Chondrocyte (in vitro differentiated cells): ENCODE data around the gene CDX1. TPM values are rescaled to one million over a fixed set of nuclear protein-coding genes. Genes with fewer than 3 reads are reported as not detected.

Source experiments
- DNase-seq: peaks from one replicate; pipeline ENCODE4 v3.0.0; 2021; ENCODE audit warnings: mixed read lengths, low spot score
- H3K27ac Mint-ChIP-seq: one replicate; pipeline ENCODE4 v1.8.0; 2021; ENCODE audit warnings: mild to moderate bottlenecking, moderate library complexity, mixed read lengths; ENCODE audit not compliant: unreplicated experiment
- H3K27me3 Mint-ChIP-seq: 2 replicates; pipeline ENCODE4 v1.8.0; 2021; ENCODE audit warnings: low read depth, mixed read lengths
- H3K36me3 Mint-ChIP-seq: 2 replicates; pipeline ENCODE4 v1.8.0; 2021; ENCODE audit warnings: low read depth, mixed read lengths
- H3K4me1 Mint-ChIP-seq: 2 replicates; pipeline ENCODE4 v1.8.0; 2021; ENCODE audit warnings: low read depth, mild to moderate bottlenecking, mixed read lengths
- H3K4me3 Mint-ChIP-seq: one replicate; pipeline ENCODE4 v1.8.0; 2021; ENCODE audit warnings: mild to moderate bottlenecking, moderate library complexity, mixed read lengths; ENCODE audit not compliant: unreplicated experiment
- H3K9me3 Mint-ChIP-seq: 2 replicates; pipeline ENCODE4 v1.8.0; 2021; ENCODE audit warnings: low read depth, mixed read lengths
- CTCF ChIP-seq: fragments of 200-600 bp; sonication (generic); IDR thresholded peaks from 2 replicates; pipeline ENCODE4 v1.5.0; 2021; ENCODE audit warnings: antibody characterized with exemption, mild to moderate bottlenecking, moderate library complexity
- total RNA-seq: library from RNA; stranded (reverse); gene quantifications from 3 replicates; pipeline ENCODE4 v1.2.1, GENCODE V29; 2021

Gene CDX1
- total RNA-seq, 1 donor from 2014 or later = 0.57 TPM

GRCh38 chr5:150120617-150121447, 45.7 kb upstream of the CDX1 start:
- no peak overlapping the region for H3K4me3 Mint-ChIP-seq
- H3K4me1 Mint-ChIP-seq = peaks cover 14% of the 10 kb centered on the region
- TF ChIP-seq CTCF = no peak
- H3K27ac Mint-ChIP-seq = peak overlapping the region; percentile 27
- peaks cover 56% of the 10 kb centered on the region for H3K36me3 Mint-ChIP-seq
- no peaks in the 10 kb centered on the region for H3K27me3 Mint-ChIP-seq
- DNase-seq = no peak
- no peaks in the 10 kb centered on the region for H3K9me3 Mint-ChIP-seq

- Mint-ChIP-seq H3K27ac (peak overlapping the region; percentile 37), H3K4me3 (no peak overlapping the region), H3K4me1 (peaks cover 14% of the 10 kb centered on the region), H3K9me3 (no peaks in the 10 kb centered on the region), H3K27me3 (no peaks in the 10 kb centered on the region), H3K36me3 (peaks cover 59% of the 10 kb centered on the region)
- peak; percentile 48 for DNase-seq
- TF ChIP-seq CTCF = no peak
Measured at GRCh38 chr5:150121448-150122157, 45.0 kb upstream of the CDX1 start.

GRCh38 chr5:150122158-150122510, 44.4 kb upstream of the CDX1 start:
- H3K4me1 Mint-ChIP-seq = peaks cover 10% of the 10 kb centered on the region
- peak overlapping the region; percentile 37 for H3K27ac Mint-ChIP-seq

GRCh38 chr5:150122536-150123481, 43.8 kb upstream of the CDX1 start:
- H3K4me3 Mint-ChIP-seq = no peak overlapping the region
- no peaks in the 10 kb centered on the region for H3K27me3 Mint-ChIP-seq
- H3K27ac Mint-ChIP-seq = no peak overlapping the region
- H3K4me1 Mint-ChIP-seq = peaks cover 4% of the 10 kb centered on the region
- TF ChIP-seq CTCF = no peak
- peaks cover 58% of the 10 kb centered on the region for H3K36me3 Mint-ChIP-seq
- no peaks in the 10 kb centered on the region for H3K9me3 Mint-ChIP-seq
- DNase-seq = peak; percentile 84

More at GRCh38 chr5:150122158-150122510, 44.4 kb upstream of the CDX1 start:
- Mint-ChIP-seq H3K9me3 (no peaks in the 10 kb centered on the region), H3K36me3 (peaks cover 59% of the 10 kb centered on the region), H3K4me3 (no peak overlapping the region), H3K27me3 (no peaks in the 10 kb centered on the region)
- TF ChIP-seq CTCF = peak; percentile 53
- peak; percentile 68 for DNase-seq

GRCh38 chr5:150123542-150123941, 43.0 kb upstream of the CDX1 start:
- TF ChIP-seq CTCF = no peak
- H3K36me3 Mint-ChIP-seq = peaks cover 64% of the 10 kb centered on the region
- H3K9me3 Mint-ChIP-seq = no peaks in the 10 kb centered on the region
- H3K27ac Mint-ChIP-seq = no peak overlapping the region
- no peaks in the 10 kb centered on the region for H3K27me3 Mint-ChIP-seq
- no peak for DNase-seq
- no peak overlapping the region for H3K4me3 Mint-ChIP-seq
- H3K4me1 Mint-ChIP-seq = peaks cover 8% of the 10 kb centered on the region
